Measurements from ENCODE around the gene SYTL5.

DNA sequence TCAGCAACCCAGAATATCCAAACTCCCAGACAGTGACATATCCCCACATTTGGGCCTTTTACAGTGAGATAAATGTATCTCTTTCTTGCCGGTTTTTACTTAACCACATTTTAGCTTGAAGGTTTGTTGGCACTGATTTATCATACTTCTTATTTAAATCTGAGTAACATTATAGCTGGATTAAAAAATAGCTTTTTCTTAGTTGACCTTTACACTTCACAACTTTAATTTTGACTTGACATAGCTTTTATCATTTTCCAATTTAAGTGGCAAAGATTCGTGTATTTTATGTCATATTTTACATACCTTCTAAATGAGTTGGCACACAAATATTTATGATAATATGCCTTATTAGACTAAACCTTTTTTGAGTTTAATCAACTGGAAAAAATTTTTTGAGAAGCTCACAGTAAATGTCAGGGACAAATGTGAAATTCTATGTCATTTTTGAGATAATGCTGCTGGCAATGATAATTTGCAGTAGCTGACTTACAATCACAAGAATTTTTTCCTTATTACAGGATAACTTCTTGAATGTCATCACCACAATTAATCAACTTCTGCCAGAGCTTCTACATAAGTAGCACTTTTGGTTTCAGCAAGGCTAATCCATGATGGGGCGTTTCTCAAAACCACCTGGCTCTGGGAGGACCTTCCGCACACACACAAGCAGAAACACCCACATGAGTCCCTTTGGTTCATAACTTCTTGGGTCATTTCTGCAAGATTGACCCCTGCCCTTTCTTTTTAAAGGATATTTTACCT lies 80.3 kb downstream of the SYTL5 start:
- TF ChIP-seq CTCF (IDR thresholded peaks at IDR 0.05; ENCODE audit: borderline replicate concordance, extremely low read depth, low read length, poor library complexity, severe bottlenecking): no peak
- no peak for TF ChIP-seq EZH2 (IDR thresholded peaks at IDR 0.05; ENCODE audit: borderline replicate concordance, low read depth, low read length, severe bottlenecking)
